ENCODE measurements around the gene ZNF276.
"Not testable (repeated sequence)": the region's sequence is repeated elsewhere in the genome, so short reads cannot be mapped to it uniquely, and the experiment has no call there.

Gene ZNF276

GRCh38 chr16:89770367-89770766 lies 49.0 kb downstream of the ZNF276 start:
- intact Hi-C loops (cut with DNase I): no loop called here
- no peak for DNase-seq

- no peak for DNase-seq
- intact Hi-C loops (cut with DNase I): no loop called here
Measured at GRCh38 chr16:89775223-89775622, 53.9 kb downstream of the ZNF276 start.

- DNase-seq; intact Hi-C loops (cut with DNase I): not testable (repeated sequence)
Measured at GRCh38 chr16:89778211-89778610, 56.9 kb downstream of the ZNF276 start.

- intact Hi-C loops (cut with DNase I): no loop called here
Measured at GRCh38 chr16:89779231-89779908, 58.0 kb downstream of the ZNF276 start.

GRCh38 chr16:89779909-89780305 lies 58.6 kb downstream of the ZNF276 start:
- intact Hi-C loops (cut with DNase I): no loop called here

More at GRCh38 chr16:89779231-89779908, 58.0 kb downstream of the ZNF276 start:
- DNase-seq: peak in 3 of 10 donors; percentile 13 to 38 (median 24)

GRCh38 chr16:89782489-89782888 lies 61.2 kb downstream of the ZNF276 start:
- intact Hi-C loops (cut with DNase I): no loop called here
- no peak for DNase-seq

More at GRCh38 chr16:89779909-89780305, 58.6 kb downstream of the ZNF276 start:
- DNase-seq: no peak

GRCh38 chr16:89783952-89784351 lies 62.6 kb downstream of the ZNF276 start:
- intact Hi-C loops (cut with DNase I); DNase-seq: not testable (repeated sequence)

- intact Hi-C loops (cut with DNase I): no loop called here
- DNase-seq: no peak
Measured at GRCh38 chr16:89784406-89784805, 63.1 kb downstream of the ZNF276 start.

- intact Hi-C loops (cut with DNase I): no loop called here
- DNase-seq: peak in 1 of 10 donors; percentile 14
Measured at GRCh38 chr16:89785523-89786155, 64.3 kb downstream of the ZNF276 start.

- DNase-seq: peak in 1 of 10 donors; percentile 15
- intact Hi-C loops (cut with DNase I): no loop called here
Measured at GRCh38 chr16:89786474-89787364, 65.4 kb downstream of the ZNF276 start.

GRCh38 chr16:89787365-89787805 lies 66.0 kb downstream of the ZNF276 start:
- no peak for DNase-seq
- intact Hi-C loops (cut with DNase I): no loop called here

All from posterior cingulate gyrus (tissue), 11 donors.